H9 (cell line): Measurements from ENCODE around the gene FRZB. TPM values are rescaled to one million over a fixed set of nuclear protein-coding genes. Genes with fewer than 3 reads are reported as not detected.

Experiments used
- DNase-seq: peaks from one replicate; pipeline ENCODE4 v3.0.0-alpha.2; 2017
- H2AFZ ChIP-seq: one replicate; pipeline ENCODE4 v1.6.1; 2013; ENCODE audit warnings: mild to moderate bottlenecking, low read length, control low read depth, moderate library complexity
- H2AK5ac ChIP-seq: 2 replicates; pipeline ENCODE4 v1.6.1; 2013; ENCODE audit warnings: low read length, control low read depth, mixed read lengths; ENCODE audit not compliant: insufficient read length
- H2BK120ac ChIP-seq: one replicate; pipeline ENCODE4 v1.6.1; 2013; ENCODE audit warnings: low read depth, mild to moderate bottlenecking, low read length, control low read depth, inconsistent platforms; ENCODE audit not compliant: poor library complexity, severe bottlenecking
- H2BK12ac ChIP-seq: 2 replicates; pipeline ENCODE4 v1.6.1; 2013; ENCODE audit warnings: low read length, control low read depth, mixed read lengths, low read depth; ENCODE audit not compliant: insufficient read length
- H2BK15ac ChIP-seq: 2 replicates; pipeline ENCODE4 v1.6.1; 2013; ENCODE audit warnings: low read depth, low read length, control low read depth
- H2BK20ac ChIP-seq: one replicate; pipeline ENCODE4 v1.6.1; 2013; ENCODE audit warnings: low read depth, mild to moderate bottlenecking, low read length, control low read depth, inconsistent platforms; ENCODE audit not compliant: poor library complexity, severe bottlenecking
- H2BK5ac ChIP-seq: 2 replicates; pipeline ENCODE4 v1.6.1; 2013; ENCODE audit warnings: low read length, control low read depth, mixed read lengths; ENCODE audit not compliant: insufficient read length
- H3K14ac ChIP-seq: 2 replicates; pipeline ENCODE4 v1.6.1; 2013; ENCODE audit warnings: low read length, control low read depth; ENCODE audit not compliant: insufficient read depth
- H3K18ac ChIP-seq: 2 replicates; pipeline ENCODE4 v1.6.1; 2013; ENCODE audit warnings: low read depth, mild to moderate bottlenecking, mixed read lengths, low read length, control low read depth; ENCODE audit not compliant: insufficient read length
- H3K23ac ChIP-seq: 2 replicates; pipeline ENCODE4 v1.6.1; 2013; ENCODE audit warnings: low read length, control low read depth, mixed read lengths, low read depth; ENCODE audit not compliant: insufficient read length
- H3K23me2 ChIP-seq: 2 replicates; pipeline ENCODE4 v1.6.1; 2013; ENCODE audit warnings: low read depth, mild to moderate bottlenecking, mixed read lengths, low read length, control low read depth; ENCODE audit not compliant: insufficient read length, poor library complexity, severe bottlenecking
- H3K27ac ChIP-seq: 2 replicates; pipeline ENCODE4 v1.5.1; 2013; ENCODE audit warnings: low read length, control low read depth, mixed read lengths, low read depth; ENCODE audit not compliant: insufficient read length
- H3K27me3 ChIP-seq: 2 replicates; pipeline ENCODE4 v1.6.1; 2013; ENCODE audit warnings: low read length, control low read depth, inconsistent platforms; ENCODE audit not compliant: insufficient read depth
- H3K4ac ChIP-seq: 2 replicates; pipeline ENCODE4 v1.6.1; 2013; ENCODE audit warnings: low read depth, mild to moderate bottlenecking, control low read depth, inconsistent platforms, low read length, moderate library complexity
- H3K4me1 ChIP-seq: 2 replicates; pipeline ENCODE4 v1.6.1; 2013; ENCODE audit warnings: low read length, control low read depth, inconsistent platforms; ENCODE audit not compliant: insufficient read depth
- H3K4me2 ChIP-seq: 2 replicates; pipeline ENCODE4 v1.6.1; 2013; ENCODE audit warnings: low read length, control low read depth, mixed read lengths; ENCODE audit not compliant: insufficient read length, insufficient read depth
- H3K56ac ChIP-seq: 2 replicates; pipeline ENCODE4 v1.6.1; 2013; ENCODE audit warnings: low read depth, mild to moderate bottlenecking, mixed read lengths, low read length, control low read depth; ENCODE audit not compliant: insufficient read length
- H3K79me1 ChIP-seq: 2 replicates; pipeline ENCODE4 v1.6.1; 2013; ENCODE audit warnings: low read depth, mild to moderate bottlenecking, moderate library complexity, low read length, control low read depth, inconsistent platforms; ENCODE audit not compliant: insufficient read depth, poor library complexity, severe bottlenecking
- H3K79me2 ChIP-seq: 2 replicates; pipeline ENCODE4 v1.6.1; 2013; ENCODE audit warnings: low read length, control low read depth, inconsistent platforms; ENCODE audit not compliant: insufficient read depth
- H3K9ac ChIP-seq: 2 replicates; pipeline ENCODE4 v1.6.1; 2013; ENCODE audit warnings: low read length, control low read depth, mixed read lengths; ENCODE audit not compliant: insufficient read length; ENCODE audit errors: extremely low read depth
- H3K9me3 ChIP-seq: one replicate; pipeline ENCODE4 v1.6.1; 2013; ENCODE audit warnings: low read depth, low read length, inconsistent platforms; ENCODE audit not compliant: control insufficient read depth
- H3T11ph ChIP-seq: one replicate; pipeline ENCODE4 v1.6.1; 2013; ENCODE audit warnings: mild to moderate bottlenecking, low read length, control low read depth, inconsistent platforms
- H4K20me1 ChIP-seq: one replicate; pipeline ENCODE4 v1.6.1; 2013; ENCODE audit not compliant: control insufficient read depth, insufficient read length, insufficient read depth
- H4K5ac ChIP-seq: 2 replicates; pipeline ENCODE4 v1.6.1; 2013; ENCODE audit warnings: low read depth, mild to moderate bottlenecking, mixed read lengths, low read length, control low read depth; ENCODE audit not compliant: insufficient read length
- H4K8ac ChIP-seq: replicated peaks from 2 replicates; pipeline ENCODE4 v1.6.1; 2013; ENCODE audit warnings: low read length, control low read depth, mixed read lengths, low read depth; ENCODE audit not compliant: insufficient read length
- H4K91ac ChIP-seq: 2 replicates; pipeline ENCODE4 v1.6.1; 2013; ENCODE audit warnings: low read depth, mild to moderate bottlenecking, moderate library complexity, mixed read lengths, low read length, control low read depth; ENCODE audit not compliant: insufficient read length
- H3K27ac Mint-ChIP-seq, 3 experiments: 2 replicates in 2 of 3; 3 replicates in 1 of 3; pipeline ENCODE4 v1.8.0; 2020 to 2021; ENCODE audit warnings: mixed read lengths in 3 of 3, mild to moderate bottlenecking in 1 of 3, moderate library complexity in 1 of 3
- H3K27me3 Mint-ChIP-seq: 2 replicates; pipeline ENCODE4 v1.8.0; 2021; ENCODE audit warnings: low read depth, mild to moderate bottlenecking, moderate library complexity, mixed read lengths
- H3K36me3 Mint-ChIP-seq, 3 experiments: 2 replicates in 2 of 3; 3 replicates in 1 of 3; pipeline ENCODE4 v1.8.0; 2020 to 2021; ENCODE audit warnings: low read depth in 3 of 3, mixed read lengths in 3 of 3; ENCODE audit not compliant: insufficient read depth in 1 of 3
- H3K4me1 Mint-ChIP-seq, 2 experiments: 2 replicates each; pipeline ENCODE4 v1.8.0; 2020; ENCODE audit warnings: mixed read lengths in 2 of 2
- H3K4me3 Mint-ChIP-seq, 2 experiments: 2 replicates in 1 of 2; 3 replicates in 1 of 2; pipeline ENCODE4 v1.8.0; 2020 to 2021; ENCODE audit warnings: mild to moderate bottlenecking in 2 of 2, mixed read lengths in 2 of 2, moderate library complexity in 1 of 2
- H3K9me3 Mint-ChIP-seq, 2 experiments: 2 replicates in 1 of 2; 3 replicates in 1 of 2; pipeline ENCODE4 v1.8.0; 2020; ENCODE audit warnings: mild to moderate bottlenecking in 2 of 2, mixed read lengths in 2 of 2, moderate library complexity in 1 of 2
- CTCF ChIP-seq: fragments of 200-600 bp; sonication (generic); conservative IDR thresholded peaks from 3 replicates; pipeline ENCODE4 v1.8.0; 2021; ENCODE audit warnings: antibody characterized with exemption, mild to moderate bottlenecking
- WGBS: extraction: QIAGEN DNeasy Blood & Tissue Kit; methylation state at CpG from one replicate; pipeline ENCODE4 v1.1.7; 2013; ENCODE audit warnings: missing lambda C conversion rate, low lambda C conversion rate, mixed read lengths; ENCODE audit not compliant: insufficient read length; ENCODE audit errors: extremely low coverage; 5-methylcytosine and 5-hydroxymethylcytosine counted together
- total RNA-seq: library from RNA; stranded (reverse); gene quantifications from 2 replicates; pipeline ENCODE4 v1.2.1, GENCODE V29; 2021

Gene FRZB
- total RNA-seq, 1 experiment from 2014 or later, result 1.1 TPM

GRCh38 chr2:182854375-182855105, 11.9 kb downstream of the FRZB start:
- H2BK12ac ChIP-seq, result no peak overlapping the region
- no peak overlapping the region for H2BK15ac ChIP-seq
- H3K27me3 ChIP-seq, result no peaks in the 10 kb centered on the region
- no peak overlapping the region for H3K14ac ChIP-seq
- Mint-ChIP-seq H3K4me1 (peaks cover 4 to 10% of the 10 kb centered on the region in 2 experiments; a peak in 3 of 4 replicates), H3K27ac (no peak overlapping the region; a peak in 1 of 7 replicates), H3K4me3 (no peak overlapping the region), H3K36me3 (no peaks in the 10 kb centered on the region), H3K27me3 (no peaks in the 10 kb centered on the region), H3K9me3 (no peaks in the 10 kb centered on the region)
- no peak overlapping the region for H3K4me2 ChIP-seq
- no peak overlapping the region for H4K91ac ChIP-seq
- DNase-seq, result no peak
- no peak overlapping the region for H2AFZ ChIP-seq
- H2BK5ac ChIP-seq, result no peak overlapping the region
- no peak for TF ChIP-seq CTCF
- no peak overlapping the region for H2BK20ac ChIP-seq
- H3K23ac ChIP-seq, result no peak overlapping the region
- no peak overlapping the region for H3K4ac ChIP-seq
- no peak overlapping the region for H3K27ac ChIP-seq
- H3K79me2 ChIP-seq, result no peaks in the 10 kb centered on the region
- no peak overlapping the region for H4K8ac ChIP-seq
- no CpG with 5 or more reads among the region's 5 CpGs for WGBS
- H4K20me1 ChIP-seq, result no peaks in the 10 kb centered on the region
- H3K56ac ChIP-seq, result no peak overlapping the region
- no peak overlapping the region for H2AK5ac ChIP-seq
- H3K23me2 ChIP-seq, result no peaks in the 10 kb centered on the region
- no peak overlapping the region for H3T11ph ChIP-seq
- H3K9ac ChIP-seq, result no peak overlapping the region
- H4K5ac ChIP-seq, result no peak overlapping the region
- no peaks in the 10 kb centered on the region for H3K4me1 ChIP-seq
- H2BK120ac ChIP-seq, result no peak overlapping the region
- no peaks in the 10 kb centered on the region for H3K79me1 ChIP-seq
- no peaks in the 10 kb centered on the region for H3K9me3 ChIP-seq
- no peak overlapping the region for H3K18ac ChIP-seq
